Subcutaneous adipose tissue (tissue), 4 donors: ENCODE data around the gene PPP1R7. TPM values are rescaled to one million over a fixed set of nuclear protein-coding genes. Genes with fewer than 3 reads are reported as not detected.

Experiments used
- CTCF ChIP-seq: fragments of 450-650 bp; IDR thresholded peaks from one replicate; pipeline ENCODE4 v1.5.1; 2016; ENCODE audit warnings: low read depth, mild to moderate bottlenecking, control low read depth, antibody characterized with exemption, moderate library complexity
- small RNA-seq: library from RNA; depleted of rRNA; stranded (forward); fragments of <200 nt; gene quantifications from one replicate; pipeline ENCODE3, GENCODE V24; 2016
- total RNA-seq, 4 donors: library from RNA; depleted of rRNA; stranded (reverse); fragments of >200 nt; gene quantifications; one replicate each; pipeline ENCODE4 v1.1.0, GENCODE V29; 2016

The PPP1R7 gene
- total RNA-seq, 4 donors from 2014 or later, result 38.8 to 48.1 (median 40.3) TPM

- no peak for TF ChIP-seq CTCF
Observed at GRCh38 chr2:241228081-241228859, 78.0 kb downstream of the PPP1R7 start.

GRCh38 chr2:241228860-241229516 is 78.7 kb downstream of the PPP1R7 start:
- TF ChIP-seq CTCF, result no peak

GRCh38 chr2:241229563-241230401 is 79.5 kb downstream of the PPP1R7 start:
- TF ChIP-seq CTCF, result no peak

GRCh38 chr2:241230435-241230834 is 80.2 kb downstream of the PPP1R7 start:
- TF ChIP-seq CTCF, result no peak

GRCh38 chr2:241232736-241233575 is 82.7 kb downstream of the PPP1R7 start:
- no peak for TF ChIP-seq CTCF

Small RNA genes within 50 kb of the gene (small RNA-seq; reads per million reads assigned to genes)
- gene AC005237.2, result not detected

Other genes starting within 250 kb of the PPP1R7 start
- not detected for gene CROCC2, start 244.1 kb upstream of the PPP1R7 start, total RNA-seq
- gene SNED1, start 151.8 kb upstream of the PPP1R7 start, total RNA-seq, result 10 to 100 TPM; 34.9 to 83.3 (median 39.7) TPM
- 10 to 100 TPM; 31.6 to 45.2 (median 38.4) TPM for gene MTERF4, start 48.2 kb upstream of the PPP1R7 start, total RNA-seq
- gene PASK, start 995 bp upstream of the PPP1R7 start, total RNA-seq, result 1 to 10 TPM; 2.0 to 4.4 (median 4.0) TPM
- under 1 TPM in 3 of 4 donors, not detected in 1; 0.34 to 0.66 (median 0.65) TPM for gene ANO7, start 38.2 kb downstream of the PPP1R7 start, total RNA-seq
- gene HDLBP, start 165.2 kb downstream of the PPP1R7 start, total RNA-seq, result 100 to 1,000 TPM; 306 to 581 (median 503) TPM
- gene SEPTIN2, start 165.5 kb downstream of the PPP1R7 start, total RNA-seq, result 100 to 1,000 TPM; 299 to 428 (median 363) TPM
- gene FARP2, start 205.8 kb downstream of the PPP1R7 start, total RNA-seq, result 10 to 100 TPM; 27.4 to 49.1 (median 35.0) TPM